OCI-LY7 (cell line): ENCODE measurements around the gene FHOD3.

ENCODE experiments used
- EZH2phosphoT487 ChIP-seq: fragments of 200-600 bp; sonication (generic); IDR thresholded peaks from 2 replicates; pipeline ENCODE4 v1.6.1; 2018; ENCODE audit warnings: low read depth, borderline replicate concordance, mild to moderate bottlenecking, mixed run types, antibody characterized with exemption, low read length, moderate library complexity, mixed read lengths
- TF ChIP-seq, protein P1 (sequence below): fragments of 200-600 bp; sonication (generic); conservative IDR thresholded peaks from 2 replicates; pipeline ENCODE4 v1.5.1; 2014; ENCODE audit warnings: mild to moderate bottlenecking, antibody characterized with exemption, low read length, moderate library complexity, mixed read lengths

DNA sequence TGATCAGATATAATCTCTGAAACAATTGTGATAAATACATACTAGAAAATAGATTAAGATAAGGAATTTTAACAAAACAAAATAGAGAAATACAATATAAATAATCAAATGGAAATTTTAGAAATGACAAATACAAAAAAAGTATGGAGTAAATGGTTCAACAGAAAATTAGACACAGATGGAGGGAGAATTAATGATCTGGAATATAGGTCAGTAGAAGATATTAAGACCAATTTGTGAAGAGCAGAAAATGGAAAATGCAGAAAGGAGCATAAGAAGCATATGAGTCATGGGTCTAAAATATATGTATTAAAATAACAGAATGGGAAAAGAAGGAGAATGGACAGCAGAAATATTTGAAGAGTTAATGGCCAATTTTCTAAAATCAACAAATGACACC lies 44.4 kb downstream of the FHOD3 start:
- TF ChIP-seq, protein P1, sequence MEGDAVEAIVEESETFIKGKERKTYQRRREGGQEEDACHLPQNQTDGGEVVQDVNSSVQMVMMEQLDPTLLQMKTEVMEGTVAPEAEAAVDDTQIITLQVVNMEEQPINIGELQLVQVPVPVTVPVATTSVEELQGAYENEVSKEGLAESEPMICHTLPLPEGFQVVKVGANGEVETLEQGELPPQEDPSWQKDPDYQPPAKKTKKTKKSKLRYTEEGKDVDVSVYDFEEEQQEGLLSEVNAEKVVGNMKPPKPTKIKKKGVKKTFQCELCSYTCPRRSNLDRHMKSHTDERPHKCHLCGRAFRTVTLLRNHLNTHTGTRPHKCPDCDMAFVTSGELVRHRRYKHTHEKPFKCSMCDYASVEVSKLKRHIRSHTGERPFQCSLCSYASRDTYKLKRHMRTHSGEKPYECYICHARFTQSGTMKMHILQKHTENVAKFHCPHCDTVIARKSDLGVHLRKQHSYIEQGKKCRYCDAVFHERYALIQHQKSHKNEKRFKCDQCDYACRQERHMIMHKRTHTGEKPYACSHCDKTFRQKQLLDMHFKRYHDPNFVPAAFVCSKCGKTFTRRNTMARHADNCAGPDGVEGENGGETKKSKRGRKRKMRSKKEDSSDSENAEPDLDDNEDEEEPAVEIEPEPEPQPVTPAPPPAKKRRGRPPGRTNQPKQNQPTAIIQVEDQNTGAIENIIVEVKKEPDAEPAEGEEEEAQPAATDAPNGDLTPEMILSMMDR, result no peak
- no peak for TF ChIP-seq EZH2phosphoT487
